Esophagus muscularis mucosa (tissue), 4 donors: ENCODE measurements around the gene LTBR. TPM values are rescaled to one million over a fixed set of nuclear protein-coding genes. Genes with fewer than 3 reads are reported as not detected.
"Not testable (repeated sequence)": the region's sequence is repeated elsewhere in the genome, so short reads cannot be mapped to it uniquely, and the experiment has no call there.

Source experiments
- DNase-seq: peaks from one replicate; pipeline ENCODE4 v3.0.0-alpha.2; 2017; ENCODE audit errors: extremely low spot score
- H3K27ac ChIP-seq, 4 donors: fragments of 200-600 bp; sonication (generic); replicated peaks in 1 of 4; 1 replicate in 3 of 4; 2 replicates in 1 of 4; pipeline ENCODE4 v1.5.1; 2016 to 2019; ENCODE audit warnings: mild to moderate bottlenecking in 1 of 4
- H3K27me3 ChIP-seq, 4 donors: fragments of 200-600 bp; sonication (generic); one replicate each; pipeline versions ENCODE4 v1.5.1 to v1.6.0; 2016 to 2019
- H3K36me3 ChIP-seq, 4 donors: fragments of 200-600 bp; sonication (generic); one replicate each; pipeline ENCODE4 v1.5.1; 2016 to 2019
- H3K4me1 ChIP-seq, 4 donors: fragments of 200-600 bp; sonication (generic); one replicate each; pipeline ENCODE4 v1.5.1; 2016 to 2019
- H3K4me3 ChIP-seq, 4 donors: fragments of 200-600 bp; sonication (generic); 1 replicate in 2 of 4; 2 replicates in 2 of 4; pipeline ENCODE4 v1.5.1; 2016 to 2019; ENCODE audit warnings: mild to moderate bottlenecking in 4 of 4, moderate library complexity in 1 of 4
- H3K9me3 ChIP-seq, 4 donors: fragments of 200-600 bp; sonication (generic); 1 replicate in 3 of 4; 2 replicates in 1 of 4; pipeline ENCODE4 v1.5.1; 2016 to 2019
- EP300 ChIP-seq: sonication (generic); formaldehyde crosslinking; IDR thresholded peaks from one replicate; pipeline ENCODE4 v1.6.1; 2017; ENCODE audit warnings: antibody characterized with exemption
- POLR2A ChIP-seq: fragments of 450-650 bp; IDR thresholded peaks from one replicate; pipeline ENCODE4 v1.6.1; 2017; ENCODE audit warnings: antibody characterized with exemption, moderate library complexity, mild to moderate bottlenecking, low read depth
- POLR2AphosphoS5 ChIP-seq, 2 donors: sonication (generic); formaldehyde crosslinking; IDR thresholded peaks; one replicate each; pipeline ENCODE4 v1.6.1; 2017; ENCODE audit warnings: antibody characterized with exemption in 2 of 2
- WGBS: methylation state at CpG from one replicate; pipeline ENCODE4 v1.1.5; 2018; 5-methylcytosine and 5-hydroxymethylcytosine counted together
- intact Hi-C: fragments of 100-400 bp; cut with DNase I; formaldehyde crosslinking; loops from one replicate; pipeline ENCODE4 v1.15.1; 2023
- total RNA-seq, 4 donors: library from RNA; depleted of rRNA; stranded (reverse); fragments of >200 nt; gene quantifications; one replicate each; pipeline versions ENCODE4 v1.1.0 to v1.2.1, GENCODE V29; 2016
- TF ChIP-seq, protein P1 (sequence below), 3 experiments: fragments of 200-600 bp in 2 of 3; fragments of 450-650 bp in 1 of 3; sonication (generic) in 2 of 3; IDR thresholded peaks; one replicate each; pipeline ENCODE4 v1.5.1; 2017 to 2019; ENCODE audit warnings: antibody characterized with exemption in 3 of 3, mild to moderate bottlenecking in 2 of 3, moderate library complexity in 1 of 3

The LTBR gene
- total RNA-seq, 4 donors from 2014 or later: 117 to 144 (median 137) TPM

DNA sequence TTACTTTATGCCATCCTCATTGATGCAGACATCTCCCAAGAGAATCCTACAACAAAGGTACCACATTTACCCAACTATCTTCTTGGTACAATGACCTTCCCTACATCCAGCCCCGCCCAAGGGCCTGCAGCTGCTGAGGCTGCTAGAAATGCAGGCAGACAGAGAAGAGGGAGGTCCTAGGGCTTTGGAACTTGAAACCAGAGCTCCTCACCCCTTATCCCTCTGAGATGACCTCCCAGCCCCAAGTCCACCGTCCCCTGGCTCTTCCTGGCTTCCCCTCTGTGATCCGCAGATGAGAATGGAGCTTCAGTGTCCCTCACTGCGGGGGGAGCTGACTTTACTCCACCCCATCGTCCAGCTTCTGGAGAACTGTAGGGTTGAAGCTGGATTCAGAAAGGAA is 40.4 kb upstream of the LTBR start:
- Histone ChIP-seq H3K9me3 (no peaks in the 10 kb centered on the region), H3K4me3 (no peak overlapping the region), H3K36me3 (no peaks in the 10 kb centered on the region), H3K4me1 (peaks cover 64 to 81% (median 76%) of the 10 kb centered on the region in 4 donors), H3K27ac (peak overlapping the region; percentile 93 to 99 (median 97)), H3K27me3 (no peaks in the 10 kb centered on the region)
- no peak for DNase-seq
- intact Hi-C loops: no loop called here
- WGBS: 47% methylated on average over 3 of the region's 5 CpGs
- no peak for TF ChIP-seq POLR2AphosphoS5 (IDR thresholded peaks at IDR 0.05)
- TF ChIP-seq EP300: no peak
- no peak for TF ChIP-seq POLR2A
- TF ChIP-seq, protein P1, sequence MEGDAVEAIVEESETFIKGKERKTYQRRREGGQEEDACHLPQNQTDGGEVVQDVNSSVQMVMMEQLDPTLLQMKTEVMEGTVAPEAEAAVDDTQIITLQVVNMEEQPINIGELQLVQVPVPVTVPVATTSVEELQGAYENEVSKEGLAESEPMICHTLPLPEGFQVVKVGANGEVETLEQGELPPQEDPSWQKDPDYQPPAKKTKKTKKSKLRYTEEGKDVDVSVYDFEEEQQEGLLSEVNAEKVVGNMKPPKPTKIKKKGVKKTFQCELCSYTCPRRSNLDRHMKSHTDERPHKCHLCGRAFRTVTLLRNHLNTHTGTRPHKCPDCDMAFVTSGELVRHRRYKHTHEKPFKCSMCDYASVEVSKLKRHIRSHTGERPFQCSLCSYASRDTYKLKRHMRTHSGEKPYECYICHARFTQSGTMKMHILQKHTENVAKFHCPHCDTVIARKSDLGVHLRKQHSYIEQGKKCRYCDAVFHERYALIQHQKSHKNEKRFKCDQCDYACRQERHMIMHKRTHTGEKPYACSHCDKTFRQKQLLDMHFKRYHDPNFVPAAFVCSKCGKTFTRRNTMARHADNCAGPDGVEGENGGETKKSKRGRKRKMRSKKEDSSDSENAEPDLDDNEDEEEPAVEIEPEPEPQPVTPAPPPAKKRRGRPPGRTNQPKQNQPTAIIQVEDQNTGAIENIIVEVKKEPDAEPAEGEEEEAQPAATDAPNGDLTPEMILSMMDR (IDR thresholded peaks at IDR 0.05): no peak

DNA sequence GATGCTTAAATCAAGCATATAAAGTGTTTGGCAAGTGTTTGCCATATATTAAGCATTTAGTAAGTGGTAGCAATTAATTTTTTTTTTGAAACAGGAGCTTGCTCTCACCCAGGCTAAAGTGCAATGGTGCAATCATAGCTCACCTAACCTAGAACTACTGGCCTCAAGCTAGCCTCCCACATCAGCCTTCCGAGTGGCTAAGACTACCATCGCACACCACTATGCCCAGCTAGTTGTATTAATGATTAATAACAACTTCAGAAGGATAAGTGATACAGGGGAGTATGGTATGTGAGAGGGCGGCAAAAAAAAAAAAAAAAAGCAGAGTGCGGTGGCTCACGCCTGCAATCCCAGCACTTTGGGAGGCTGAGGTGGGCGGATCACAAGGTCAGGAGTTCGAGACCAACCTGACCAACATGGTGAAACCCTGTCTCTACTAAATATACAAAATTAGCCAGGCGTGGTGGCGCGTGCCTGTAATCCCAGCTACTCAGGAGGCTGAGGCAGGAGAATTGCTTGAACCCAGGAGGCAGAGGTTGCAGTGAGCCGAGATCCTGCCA is 39.8 kb upstream of the LTBR start:
- Histone ChIP-seq H3K27ac (peak overlapping the region; percentile 93 to 99 (median 97)), H3K4me1 (peaks cover 58 to 74% (median 70%) of the 10 kb centered on the region in 4 donors)
- H3K9me3 ChIP-seq, H3K27me3 ChIP-seq, DNase-seq, H3K4me3 ChIP-seq, H3K36me3 ChIP-seq, intact Hi-C loops: not testable (repeated sequence)
- WGBS: 94% methylated on average over 11 of the region's 11 CpGs

DNA sequence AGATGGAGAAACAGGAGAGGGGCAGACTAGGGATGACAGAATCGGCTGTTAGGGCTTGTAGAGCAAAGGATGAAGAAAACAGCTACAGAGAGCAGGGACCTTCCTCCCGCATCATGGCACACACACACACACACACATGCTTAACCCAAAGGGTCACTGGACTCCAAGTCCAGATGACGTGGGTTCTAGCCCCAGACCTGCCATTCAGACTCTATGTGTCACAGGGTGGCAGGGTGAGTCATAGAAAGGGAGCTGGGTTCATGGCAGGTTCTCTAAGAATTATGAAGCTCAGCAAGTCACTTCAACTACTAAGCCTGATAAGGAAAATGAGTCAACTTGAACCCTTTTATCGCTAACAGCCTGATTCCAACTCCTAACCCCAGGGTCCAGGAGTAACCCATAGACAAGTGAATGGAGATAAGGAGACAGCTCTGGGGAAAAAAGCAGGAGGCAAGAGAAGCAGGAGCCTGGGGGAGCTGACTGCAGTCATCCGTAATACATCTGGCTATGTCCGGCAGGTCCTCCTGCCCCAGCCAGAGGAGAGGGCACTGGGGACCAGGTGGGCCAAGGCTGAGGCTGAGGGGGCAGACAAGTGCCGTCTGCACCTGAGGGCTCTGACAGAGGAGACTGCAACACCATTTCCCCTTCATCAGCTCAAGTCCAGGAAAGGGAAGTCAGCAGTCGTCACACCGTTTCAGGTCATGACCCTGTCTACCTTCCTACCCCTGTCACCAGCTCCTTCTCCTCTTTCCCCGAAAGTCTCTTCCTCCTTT is 38.5 kb upstream of the LTBR start:
- no peak for DNase-seq
- TF ChIP-seq EP300 (no peak), POLR2AphosphoS5 (IDR thresholded peaks at IDR 0.05) (peak in 1 of 2 donors; percentile 36), POLR2A (no peak)
- TF ChIP-seq, protein P1 (IDR thresholded peaks at IDR 0.05): no peak
- Histone ChIP-seq H3K4me1 (peaks cover 51 to 65% (median 59%) of the 10 kb centered on the region in 4 donors), H3K36me3 (no peaks in the 10 kb centered on the region), H3K27me3 (no peaks in the 10 kb centered on the region), H3K9me3 (no peaks in the 10 kb centered on the region), H3K4me3 (no peak overlapping the region), H3K27ac (peak overlapping the region; percentile 66 to 93 (median 76))
- intact Hi-C loops: no loop called here
- WGBS: 68% methylated on average over 10 of the region's 10 CpGs

DNA sequence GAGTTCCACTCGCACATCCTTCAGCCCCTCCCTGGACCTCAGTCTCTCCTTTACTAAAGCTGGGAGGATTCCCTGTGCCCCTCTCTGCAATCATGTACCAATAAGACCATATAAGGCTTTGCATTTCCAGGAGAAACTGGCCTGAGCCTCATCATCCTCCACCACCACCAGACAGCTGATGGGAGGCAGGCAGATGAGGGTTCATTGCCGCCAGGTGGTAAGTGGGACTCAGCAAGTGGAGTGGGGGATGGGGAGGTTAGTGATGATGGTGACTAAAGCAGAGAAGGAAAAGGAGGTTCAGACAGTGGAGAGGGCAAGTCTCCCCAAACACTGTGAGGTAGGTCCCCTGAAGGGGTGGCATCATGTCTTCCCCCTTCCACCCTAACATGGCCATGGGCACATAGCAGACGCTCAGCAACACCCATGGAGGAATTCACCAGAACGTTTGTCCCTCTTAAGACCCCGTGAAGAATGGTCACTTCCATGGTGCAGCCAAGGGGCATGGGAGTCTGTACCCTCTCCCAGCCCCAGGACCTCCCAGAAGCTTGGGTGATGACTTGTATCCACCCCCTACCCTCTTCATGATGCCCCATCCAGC is 37.6 kb upstream of the LTBR start:
- Histone ChIP-seq H3K27me3 (no peaks in the 10 kb centered on the region), H3K9me3 (no peaks in the 10 kb centered on the region), H3K4me3 (no peak overlapping the region), H3K4me1 (peaks cover 51 to 65% (median 59%) of the 10 kb centered on the region in 4 donors), H3K36me3 (no peaks in the 10 kb centered on the region), H3K27ac (peak overlapping the region; percentile 66 to 93 (median 76))
- TF ChIP-seq POLR2A: no peak
- no peak for DNase-seq
- intact Hi-C loops: no loop called here
- WGBS: 87% methylated on average over 5 of the region's 5 CpGs

DNA sequence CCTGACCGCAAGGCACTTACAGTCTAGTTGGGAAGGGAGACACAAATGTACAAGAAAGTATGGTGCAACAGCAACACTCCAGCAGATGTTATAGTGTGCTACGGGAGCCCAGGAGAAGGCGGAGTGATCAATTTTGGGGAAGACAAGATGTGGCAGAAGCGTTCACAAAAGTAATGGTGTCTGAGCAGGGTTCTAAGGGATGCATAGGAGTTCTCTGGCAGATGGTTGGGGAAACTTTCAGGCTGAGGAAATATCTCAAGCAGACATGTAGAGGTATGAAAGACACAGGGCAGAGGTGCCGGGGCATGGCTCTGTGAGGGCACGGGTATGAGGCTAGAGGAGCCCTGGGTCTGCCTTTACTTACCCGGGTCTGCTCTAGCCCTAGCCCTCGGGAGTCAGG is 37.0 kb upstream of the LTBR start:
- peaks cover 51 to 65% (median 59%) of the 10 kb centered on the region in 4 donors for H3K4me1 ChIP-seq
- no peak for DNase-seq
- H3K27me3 ChIP-seq: no peaks in the 10 kb centered on the region
- WGBS: 85% methylated on average over 8 of the region's 8 CpGs
- H3K27ac ChIP-seq: peak overlapping the region; percentile 66 to 93 (median 76)
- no peaks in the 10 kb centered on the region for H3K36me3 ChIP-seq
- intact Hi-C loops: no loop called here
- no peaks in the 10 kb centered on the region for H3K9me3 ChIP-seq
- TF ChIP-seq EP300: no peak
- peak overlapping the region in 2 of 4 donors; percentile 16 to 30 for H3K4me3 ChIP-seq
